OCI-LY3 (cell line): Measurements from ENCODE around the gene PTGDR.

ENCODE experiments used
- CTCF ChIP-seq: fragments of 200-600, 300-600 bp; sonication (generic); IDR thresholded peaks from 2 replicates; pipeline ENCODE4 v1.5.1; 2014; ENCODE audit warnings: antibody characterized with exemption, low read length, low read depth
- EZH2phosphoT487 ChIP-seq: fragments of 200-600 bp; shearing (Covaris generic); IDR thresholded peaks from 2 replicates; pipeline ENCODE4 v1.6.1; 2018; ENCODE audit warnings: antibody characterized with exemption, mixed run types, low read depth

- TF ChIP-seq CTCF (no peak), EZH2phosphoT487 (no peak)
Measured at GRCh38 chr14:52253503-52253902, 14.0 kb upstream of the PTGDR start.
